GM12891 (cell line): ENCODE data around the gene ZDHHC17.

Experiments used
- PAX5 ChIP-seq: IDR thresholded peaks from 2 replicates; pipeline ENCODE4 v1.6.1; 2011; ENCODE audit warnings: low read length, moderate library complexity, mild to moderate bottlenecking; ENCODE audit not compliant: insufficient read depth, severe bottlenecking
- POLR2A ChIP-seq: IDR thresholded peaks from 2 replicates; pipeline ENCODE4 v1.6.1; 2011; ENCODE audit warnings: low read depth, low read length, control low read depth
- POLR2AphosphoS5 ChIP-seq: IDR thresholded peaks from 2 replicates; pipeline ENCODE4 v1.6.1; 2011; ENCODE audit warnings: low read depth, low read length, control low read depth
- TAF1 ChIP-seq: IDR thresholded peaks from 2 replicates; pipeline ENCODE4 v1.6.1; 2011; ENCODE audit warnings: low read depth, low read length, control low read depth

DNA sequence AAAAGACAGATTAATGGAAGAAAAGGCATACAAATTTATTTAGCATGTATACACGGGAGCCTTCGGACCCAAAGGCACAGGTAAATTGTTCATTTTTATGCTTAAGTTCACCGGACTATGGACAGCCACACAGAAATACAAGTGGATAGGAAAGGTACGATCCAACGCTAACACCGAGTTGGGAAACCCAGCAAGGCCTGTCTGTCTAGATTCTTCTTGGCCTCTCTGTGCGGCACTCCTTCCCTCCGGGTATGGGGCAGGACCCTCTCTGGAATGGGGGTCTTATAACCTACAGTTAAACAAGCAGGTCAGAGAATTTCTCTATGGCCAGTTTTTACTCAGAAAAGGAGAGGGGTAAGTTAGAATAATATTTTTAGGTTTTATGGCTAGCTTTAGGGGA lies 23.4 kb upstream of the ZDHHC17 start:
- TF ChIP-seq TAF1: no peak
- TF ChIP-seq POLR2AphosphoS5: no peak
- TF ChIP-seq POLR2A: no peak
- TF ChIP-seq PAX5: no peak
